ENCODE data around the gene NRXN2.

Gene NRXN2

GRCh38 chr11:64590763-64591221, 132.2 kb downstream of the NRXN2 start, which contains the start of gene SLC22A12:
SLC22A12 (plus strand) TSS chr11:64591220; CDS start chr11:64591557, 337 bp downstream.
- Mint-ChIP-seq H3K27me3 (peaks cover 13% of the 10 kb centered on the region), H3K4me1 (ENCODE audit: low read depth) (no peaks in the 10 kb centered on the region), H3K36me3 (ENCODE audit: low read depth) (no peaks in the 10 kb centered on the region), H3K4me3 (no peak within 1 kb of the TSS), H3K27ac (no peak within 1 kb of the TSS), H3K9me3 (peaks cover 7% of the 10 kb centered on the region)
- DNase-seq, result no peak

DNA sequence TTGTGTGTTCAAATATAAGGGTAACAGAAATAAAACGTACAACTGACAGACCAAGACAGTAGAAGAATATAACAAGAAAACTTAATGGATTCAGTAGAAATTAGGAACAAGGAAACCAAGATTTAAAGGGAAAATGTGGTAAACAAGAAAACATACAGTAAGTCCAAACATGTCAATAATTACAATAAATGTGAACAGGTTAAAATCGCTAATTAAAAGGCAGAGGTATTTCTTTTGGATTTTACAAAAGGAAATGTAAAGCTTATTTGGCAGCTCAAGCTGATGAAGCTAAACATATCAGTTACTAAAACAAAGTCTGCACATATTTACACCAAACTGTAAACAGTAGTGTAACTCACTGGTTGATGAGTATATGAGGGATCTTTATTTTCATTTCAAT, 134.3 kb downstream of the NRXN2 start:
- H3K27ac Mint-ChIP-seq, result no peak overlapping the region
- no peak overlapping the region for H3K4me3 Mint-ChIP-seq
- H3K4me1 Mint-ChIP-seq (ENCODE audit: low read depth), result no peaks in the 10 kb centered on the region
- no peak for DNase-seq
- H3K36me3 Mint-ChIP-seq (ENCODE audit: low read depth), result no peaks in the 10 kb centered on the region
- peaks cover 13% of the 10 kb centered on the region for H3K27me3 Mint-ChIP-seq
- peaks cover 7% of the 10 kb centered on the region for H3K9me3 Mint-ChIP-seq

- H3K4me1 Mint-ChIP-seq (ENCODE audit: low read depth), result no peaks in the 10 kb centered on the region
- peaks cover 11% of the 10 kb centered on the region for H3K27me3 Mint-ChIP-seq
- DNase-seq, result no peak
- H3K4me3 Mint-ChIP-seq, result no peak overlapping the region
- H3K36me3 Mint-ChIP-seq (ENCODE audit: low read depth), result no peaks in the 10 kb centered on the region
- H3K9me3 Mint-ChIP-seq, result peaks cover 7% of the 10 kb centered on the region
- no peak overlapping the region for H3K27ac Mint-ChIP-seq
Measured at GRCh38 chr11:64586366-64586765, 136.6 kb downstream of the NRXN2 start.

GRCh38 chr11:64585150-64585549, 137.8 kb downstream of the NRXN2 start:
- Mint-ChIP-seq H3K4me3 (no peak overlapping the region), H3K4me1 (ENCODE audit: low read depth) (no peaks in the 10 kb centered on the region), H3K36me3 (ENCODE audit: low read depth) (no peaks in the 10 kb centered on the region), H3K27me3 (peaks cover 11% of the 10 kb centered on the region), H3K27ac (no peak overlapping the region), H3K9me3 (peaks cover 7% of the 10 kb centered on the region)
- no peak for DNase-seq

DNA sequence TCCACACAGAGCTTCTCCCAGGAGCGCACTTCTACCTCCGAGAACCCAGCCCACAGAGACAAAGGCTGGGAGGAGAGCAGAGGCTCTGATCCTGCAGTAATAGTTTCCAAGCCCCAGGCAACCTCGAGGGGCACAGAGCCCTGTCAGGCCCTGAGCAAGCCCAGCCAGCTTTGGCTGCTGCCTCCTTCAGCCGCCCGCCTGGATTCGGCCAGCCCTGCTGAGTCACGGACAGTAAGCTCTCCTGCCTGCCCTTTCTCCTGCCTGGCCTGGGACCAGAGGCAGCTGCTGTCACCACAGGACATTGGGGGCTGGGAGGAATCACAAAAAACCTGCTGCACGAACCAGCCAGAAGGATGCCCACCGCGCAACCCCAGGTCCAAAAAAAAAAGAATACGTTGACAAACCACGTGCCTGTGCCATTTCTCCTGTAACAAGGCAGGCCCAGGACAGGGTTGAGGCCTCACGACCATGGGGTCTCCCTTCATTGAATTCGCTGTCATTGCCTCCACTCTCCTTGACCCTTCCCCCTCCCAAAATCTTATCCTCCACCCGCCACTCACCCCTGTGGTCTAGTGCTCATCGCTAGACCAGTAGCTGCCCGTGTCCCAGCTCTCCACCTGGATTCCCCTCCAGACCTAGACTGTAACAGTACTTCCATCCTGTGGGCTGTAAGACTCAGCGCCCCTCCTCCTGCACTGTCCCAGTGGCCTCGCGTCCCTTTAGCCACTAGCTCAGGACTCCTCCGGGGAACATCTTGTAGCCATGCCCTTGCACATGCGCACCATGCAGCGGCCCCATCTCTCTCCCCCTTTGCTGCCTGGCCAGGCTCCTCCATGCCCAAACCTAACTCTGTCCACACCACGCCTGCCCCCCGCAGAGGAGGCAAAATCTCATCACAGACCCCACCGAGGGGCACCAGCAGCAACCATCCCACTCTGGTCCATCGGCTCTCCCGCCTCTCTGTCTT, 139.4 kb downstream of the NRXN2 start:
- H3K4me3 Mint-ChIP-seq, result no peak overlapping the region
- H3K4me1 Mint-ChIP-seq (ENCODE audit: low read depth), result no peaks in the 10 kb centered on the region
- no peak overlapping the region for H3K27ac Mint-ChIP-seq
- no peaks in the 10 kb centered on the region for H3K36me3 Mint-ChIP-seq (ENCODE audit: low read depth)
- H3K27me3 Mint-ChIP-seq, result peaks cover 10% of the 10 kb centered on the region
- H3K9me3 Mint-ChIP-seq, result peaks cover 5% of the 10 kb centered on the region
- no peak for DNase-seq

DNA sequence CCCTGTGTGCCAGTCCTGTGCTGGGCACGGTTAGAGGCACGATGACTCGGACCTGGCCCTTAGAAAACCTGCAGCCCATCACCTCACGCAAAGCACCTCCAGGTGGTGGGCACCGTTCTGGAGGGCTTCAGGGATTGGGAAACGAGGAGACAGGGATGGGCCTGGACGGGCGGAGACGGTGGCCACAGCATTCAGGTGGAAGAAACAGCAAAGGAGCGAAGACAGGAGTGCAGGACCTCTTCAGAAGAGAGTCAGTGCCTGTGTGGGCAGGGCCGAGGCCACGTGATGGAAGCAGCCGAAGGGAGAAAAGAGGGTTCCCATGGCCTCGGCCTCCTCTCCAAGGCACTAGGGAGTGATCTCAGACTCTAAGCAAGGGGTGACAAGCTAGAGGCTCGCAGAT, 140.1 kb downstream of the NRXN2 start:
- no peaks in the 10 kb centered on the region for H3K36me3 Mint-ChIP-seq (ENCODE audit: low read depth)
- no peak overlapping the region for H3K27ac Mint-ChIP-seq
- H3K27me3 Mint-ChIP-seq, result peaks cover 4% of the 10 kb centered on the region
- H3K4me1 Mint-ChIP-seq (ENCODE audit: low read depth), result no peaks in the 10 kb centered on the region
- H3K4me3 Mint-ChIP-seq, result no peak overlapping the region
- H3K9me3 Mint-ChIP-seq, result no peaks in the 10 kb centered on the region
- DNase-seq, result no peak

- Mint-ChIP-seq H3K9me3 (no peaks in the 10 kb centered on the region), H3K36me3 (ENCODE audit: low read depth) (no peaks in the 10 kb centered on the region), H3K4me1 (ENCODE audit: low read depth) (no peaks in the 10 kb centered on the region), H3K4me3 (no peak overlapping the region), H3K27me3 (peaks cover 3% of the 10 kb centered on the region), H3K27ac (no peak overlapping the region)
- DNase-seq, result no peak
Measured at GRCh38 chr11:64581057-64581523, 141.9 kb downstream of the NRXN2 start.

- no peak overlapping the region for H3K4me3 Mint-ChIP-seq
Measured at GRCh38 chr11:64580412-64580811, 142.6 kb downstream of the NRXN2 start.

DNA sequence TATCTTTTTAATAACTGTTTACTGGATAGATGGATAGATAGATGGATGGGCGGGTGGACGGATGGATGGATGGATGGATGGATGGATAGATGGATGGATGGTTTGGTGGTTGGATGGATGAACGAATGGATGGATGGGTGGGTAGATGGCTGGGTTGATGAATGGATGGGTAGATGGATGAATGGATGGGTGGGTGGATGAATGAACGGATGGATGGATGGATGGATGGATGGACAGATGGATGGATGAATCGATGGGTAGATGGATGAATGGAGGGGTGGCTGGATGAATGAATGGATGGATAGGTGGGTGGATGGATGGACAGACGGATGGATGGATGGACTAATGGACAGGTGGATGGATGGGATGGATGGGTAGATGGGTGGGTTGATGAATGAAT, 145.8 kb downstream of the NRXN2 start:
- Mint-ChIP-seq H3K9me3 (no peaks in the 10 kb centered on the region), H3K4me3 (no peak overlapping the region)

More at GRCh38 chr11:64580412-64580811, 142.6 kb downstream of the NRXN2 start:
- Mint-ChIP-seq H3K36me3 (ENCODE audit: low read depth) (no peaks in the 10 kb centered on the region), H3K4me1 (ENCODE audit: low read depth) (no peaks in the 10 kb centered on the region), H3K9me3 (no peaks in the 10 kb centered on the region), H3K27me3 (peaks cover 3% of the 10 kb centered on the region), H3K27ac (no peak overlapping the region)
- no peak for DNase-seq

DNA sequence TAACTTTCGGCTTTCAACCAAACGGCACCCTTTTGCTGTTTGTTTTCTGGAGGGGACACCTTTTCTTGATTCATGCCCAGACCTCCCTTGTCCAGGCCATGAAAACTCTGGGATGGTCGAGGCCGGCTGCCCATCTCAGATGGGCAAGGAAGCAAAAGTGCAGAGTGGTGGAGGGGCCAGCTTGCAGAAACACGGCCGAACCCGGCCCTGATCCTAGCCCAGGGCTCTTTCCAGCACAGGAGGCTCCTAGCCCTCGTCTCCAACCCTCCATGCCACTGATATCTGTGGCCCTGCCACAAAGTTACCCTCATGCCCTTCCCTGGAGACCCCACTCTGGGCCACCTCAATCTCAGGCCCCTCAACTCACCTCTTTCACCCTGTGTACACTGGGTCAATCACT, 150.9 kb downstream of the NRXN2 start:
- DNase-seq, result no peak
- H3K9me3 Mint-ChIP-seq, result no peaks in the 10 kb centered on the region
- no peaks in the 10 kb centered on the region for H3K36me3 Mint-ChIP-seq (ENCODE audit: low read depth)
- peaks cover 7% of the 10 kb centered on the region for H3K27me3 Mint-ChIP-seq
- H3K27ac Mint-ChIP-seq, result no peak overlapping the region
- no peak overlapping the region for H3K4me3 Mint-ChIP-seq
- H3K4me1 Mint-ChIP-seq (ENCODE audit: low read depth), result no peaks in the 10 kb centered on the region

More for the DNA sequence above, 145.8 kb downstream of the NRXN2 start:
- Mint-ChIP-seq H3K27me3 (peaks cover 10% of the 10 kb centered on the region), H3K27ac (no peak overlapping the region), H3K4me1 (ENCODE audit: low read depth) (no peaks in the 10 kb centered on the region), H3K36me3 (ENCODE audit: low read depth) (no peaks in the 10 kb centered on the region)
- no peak for DNase-seq

DNA sequence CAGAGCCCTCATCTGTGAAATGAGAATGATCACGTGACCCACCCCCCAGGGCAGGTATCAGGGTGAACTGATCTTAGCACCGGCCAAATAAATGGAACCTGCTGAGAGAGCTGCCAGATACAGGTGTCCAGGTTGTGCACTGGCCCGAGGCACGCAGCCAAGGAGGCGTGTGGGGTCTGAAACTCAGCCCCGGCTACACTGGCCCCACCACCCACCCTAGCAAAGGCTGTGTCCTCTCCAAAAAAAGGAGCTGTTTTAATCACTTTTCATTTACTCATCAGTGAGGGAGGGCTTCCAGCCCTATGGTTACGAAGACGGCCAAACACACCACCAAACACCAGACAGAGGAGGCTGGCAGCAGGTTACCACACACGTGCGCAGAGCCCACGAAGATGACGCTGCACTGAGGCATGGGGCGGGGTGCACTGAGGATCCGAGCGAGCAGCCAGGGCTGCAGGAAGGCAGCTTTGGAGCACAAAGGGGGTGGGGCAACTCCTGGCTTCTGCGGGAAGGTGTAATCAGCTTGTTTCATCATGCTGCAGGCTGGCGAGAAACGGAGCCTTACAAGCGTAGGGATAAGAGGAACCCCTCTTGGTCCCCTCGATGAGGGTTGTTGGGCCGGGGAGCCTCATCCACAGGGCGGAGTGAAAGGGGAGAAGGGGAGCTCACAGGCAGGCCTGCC, 151.4 kb downstream of the NRXN2 start:
- no peak overlapping the region for H3K4me3 Mint-ChIP-seq
- H3K27me3 Mint-ChIP-seq, result peaks cover 7% of the 10 kb centered on the region
- H3K36me3 Mint-ChIP-seq (ENCODE audit: low read depth), result no peaks in the 10 kb centered on the region
- H3K4me1 Mint-ChIP-seq (ENCODE audit: low read depth), result peaks cover 2% of the 10 kb centered on the region
- H3K9me3 Mint-ChIP-seq, result no peaks in the 10 kb centered on the region
- H3K27ac Mint-ChIP-seq, result no peak overlapping the region
- DNase-seq, result no peak

- H3K27me3 Mint-ChIP-seq, result peaks cover 7% of the 10 kb centered on the region
- no peak overlapping the region for H3K4me3 Mint-ChIP-seq
- H3K4me1 Mint-ChIP-seq (ENCODE audit: low read depth), result peaks cover 4% of the 10 kb centered on the region
- H3K27ac Mint-ChIP-seq, result no peak overlapping the region
- no peaks in the 10 kb centered on the region for H3K9me3 Mint-ChIP-seq
- no peak for DNase-seq
- no peaks in the 10 kb centered on the region for H3K36me3 Mint-ChIP-seq (ENCODE audit: low read depth)
Measured at GRCh38 chr11:64571050-64571409, 152.0 kb downstream of the NRXN2 start.

GRCh38 chr11:64570341-64570740, 152.7 kb downstream of the NRXN2 start:
- H3K4me1 Mint-ChIP-seq (ENCODE audit: low read depth), result peaks cover 4% of the 10 kb centered on the region
- no peak for DNase-seq
- no peaks in the 10 kb centered on the region for H3K9me3 Mint-ChIP-seq
- H3K27me3 Mint-ChIP-seq, result peaks cover 7% of the 10 kb centered on the region
- no peak overlapping the region for H3K4me3 Mint-ChIP-seq
- H3K36me3 Mint-ChIP-seq (ENCODE audit: low read depth), result no peaks in the 10 kb centered on the region
- H3K27ac Mint-ChIP-seq, result no peak overlapping the region

DNA sequence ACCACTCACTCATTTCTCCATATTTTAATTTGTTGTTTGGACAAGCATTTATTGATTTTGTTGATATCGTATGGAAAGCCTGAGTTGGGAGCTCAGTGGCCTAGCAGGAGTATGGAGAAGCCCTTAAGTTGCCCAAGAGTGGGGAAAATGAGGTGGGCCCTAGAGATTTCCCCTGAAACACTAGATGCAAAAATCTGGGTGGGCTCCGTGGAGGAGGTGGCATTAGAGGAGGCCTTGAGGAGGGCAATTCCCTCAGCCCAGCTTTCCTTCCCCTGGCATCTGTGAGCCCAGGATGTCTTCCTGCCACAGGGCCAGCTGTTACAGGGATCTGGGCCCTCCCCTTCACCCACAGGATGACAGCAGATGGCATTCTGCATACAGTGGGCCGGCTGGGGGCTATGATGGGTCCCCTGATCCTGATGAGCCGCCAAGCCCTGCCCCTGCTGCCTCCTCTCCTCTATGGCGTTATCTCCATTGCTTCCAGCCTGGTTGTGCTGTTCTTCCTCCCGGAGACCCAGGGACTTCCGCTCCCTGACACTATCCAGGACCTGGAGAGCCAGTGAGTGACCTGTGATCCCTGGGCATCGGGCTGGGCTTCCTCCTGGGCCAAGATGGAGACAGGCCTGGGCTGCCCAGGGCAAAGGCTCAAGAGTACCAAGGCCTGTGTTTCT, 153.6 kb downstream of the NRXN2 start:
- peaks cover 7% of the 10 kb centered on the region for H3K27me3 Mint-ChIP-seq
- DNase-seq, result no peak
- H3K4me3 Mint-ChIP-seq, result no peak overlapping the region
- H3K27ac Mint-ChIP-seq, result no peak overlapping the region
- H3K36me3 Mint-ChIP-seq (ENCODE audit: low read depth), result no peaks in the 10 kb centered on the region
- H3K4me1 Mint-ChIP-seq (ENCODE audit: low read depth), result peaks cover 4% of the 10 kb centered on the region
- H3K9me3 Mint-ChIP-seq, result no peaks in the 10 kb centered on the region

Measured in activated T-cell treated with anti-CD3 and anti-CD28 coated beads, Interleukin-2, amount 50 U/mL, for 24 hours (primary cell).